ENCODE results near the gene HAPLN2.

HAPLN2 gene

DNA sequence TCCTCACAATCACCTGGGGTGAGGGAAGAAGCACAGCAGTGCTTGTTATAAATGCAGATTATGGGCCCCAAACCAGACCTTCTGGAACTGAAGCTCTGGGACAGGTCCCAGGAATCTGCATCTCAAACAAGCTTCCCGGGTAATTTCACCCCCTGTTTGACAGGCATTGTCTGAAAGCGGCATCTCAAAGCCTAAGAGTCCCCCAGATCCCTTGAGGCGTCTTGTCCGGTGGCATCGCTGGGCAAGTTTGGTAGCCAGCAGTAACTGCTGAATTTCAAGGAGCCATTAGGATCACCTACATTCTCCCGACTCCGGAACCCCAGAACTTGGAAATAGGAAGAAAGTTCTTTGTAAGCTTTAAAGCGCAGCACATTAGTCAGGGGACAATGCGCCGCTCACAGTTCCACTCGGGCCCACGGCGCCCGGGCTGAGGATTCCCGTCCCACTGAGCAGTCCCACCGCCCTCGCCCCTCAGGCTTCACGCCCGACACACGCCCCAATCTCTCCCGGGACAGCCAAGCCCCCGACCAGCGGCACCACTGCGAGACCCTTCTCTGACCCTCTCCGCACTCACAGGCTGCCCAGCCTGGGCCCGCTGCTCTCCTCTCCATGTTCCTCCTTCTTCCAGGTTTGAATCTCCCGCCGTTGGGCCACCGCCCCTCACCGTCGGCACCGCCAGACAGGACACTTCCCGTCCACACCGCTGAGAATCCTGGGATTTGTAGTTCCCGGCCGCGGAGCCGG lies 47.1 kb upstream of the HAPLN2 start, which contains the start of gene IQGAP3 (continued):
- TF ChIP-seq, protein P1, sequence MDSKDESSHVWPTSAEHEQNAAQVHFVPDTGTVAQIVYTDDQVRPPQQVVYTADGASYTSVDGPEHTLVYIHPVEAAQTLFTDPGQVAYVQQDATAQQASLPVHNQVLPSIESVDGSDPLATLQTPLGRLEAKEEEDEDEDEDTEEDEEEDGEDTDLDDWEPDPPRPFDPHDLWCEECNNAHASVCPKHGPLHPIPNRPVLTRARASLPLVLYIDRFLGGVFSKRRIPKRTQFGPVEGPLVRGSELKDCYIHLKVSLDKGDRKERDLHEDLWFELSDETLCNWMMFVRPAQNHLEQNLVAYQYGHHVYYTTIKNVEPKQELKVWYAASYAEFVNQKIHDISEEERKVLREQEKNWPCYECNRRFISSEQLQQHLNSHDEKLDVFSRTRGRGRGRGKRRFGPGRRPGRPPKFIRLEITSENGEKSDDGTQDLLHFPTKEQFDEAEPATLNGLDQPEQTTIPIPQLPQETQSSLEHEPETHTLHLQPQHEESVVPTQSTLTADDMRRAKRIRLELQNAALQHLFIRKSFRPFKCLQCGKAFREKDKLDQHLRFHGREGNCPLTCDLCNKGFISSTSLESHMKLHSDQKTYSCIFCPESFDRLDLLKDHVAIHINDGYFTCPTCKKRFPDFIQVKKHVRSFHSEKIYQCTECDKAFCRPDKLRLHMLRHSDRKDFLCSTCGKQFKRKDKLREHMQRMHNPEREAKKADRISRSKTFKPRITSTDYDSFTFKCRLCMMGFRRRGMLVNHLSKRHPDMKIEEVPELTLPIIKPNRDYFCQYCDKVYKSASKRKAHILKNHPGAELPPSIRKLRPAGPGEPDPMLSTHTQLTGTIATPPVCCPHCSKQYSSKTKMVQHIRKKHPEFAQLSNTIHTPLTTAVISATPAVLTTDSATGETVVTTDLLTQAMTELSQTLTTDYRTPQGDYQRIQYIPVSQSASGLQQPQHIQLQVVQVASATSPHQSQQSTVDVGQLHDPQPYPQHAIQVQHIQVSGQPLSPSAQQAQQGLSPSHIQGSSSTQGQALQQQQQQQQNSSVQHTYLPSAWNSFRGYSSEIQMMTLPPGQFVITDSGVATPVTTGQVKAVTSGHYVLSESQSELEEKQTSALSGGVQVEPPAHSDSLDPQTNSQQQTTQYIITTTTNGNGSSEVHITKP (tag by site-specific recombination; IDR thresholded peaks at IDR 0.05), result peak; percentile 69
- no peak for TF ChIP-seq ZBTB49 (tag by site-specific recombination; IDR thresholded peaks at IDR 0.05; ENCODE audit: low read depth)
- TF ChIP-seq ZNF777 (tag by site-specific recombination; IDR thresholded peaks at IDR 0.05; ENCODE audit: borderline replicate concordance), result no peak
- no peak for TF ChIP-seq ZNF776 (tag by site-specific recombination; IDR thresholded peaks at IDR 0.05; ENCODE audit: borderline replicate concordance)
- no peak for TF ChIP-seq ZNF398 (tag by site-specific recombination; IDR thresholded peaks at IDR 0.05)
- TF ChIP-seq SETDB1 (IDR thresholded peaks at IDR 0.05; ENCODE audit: insufficient read length, low read length), result no peak
- TF ChIP-seq, protein P2, sequence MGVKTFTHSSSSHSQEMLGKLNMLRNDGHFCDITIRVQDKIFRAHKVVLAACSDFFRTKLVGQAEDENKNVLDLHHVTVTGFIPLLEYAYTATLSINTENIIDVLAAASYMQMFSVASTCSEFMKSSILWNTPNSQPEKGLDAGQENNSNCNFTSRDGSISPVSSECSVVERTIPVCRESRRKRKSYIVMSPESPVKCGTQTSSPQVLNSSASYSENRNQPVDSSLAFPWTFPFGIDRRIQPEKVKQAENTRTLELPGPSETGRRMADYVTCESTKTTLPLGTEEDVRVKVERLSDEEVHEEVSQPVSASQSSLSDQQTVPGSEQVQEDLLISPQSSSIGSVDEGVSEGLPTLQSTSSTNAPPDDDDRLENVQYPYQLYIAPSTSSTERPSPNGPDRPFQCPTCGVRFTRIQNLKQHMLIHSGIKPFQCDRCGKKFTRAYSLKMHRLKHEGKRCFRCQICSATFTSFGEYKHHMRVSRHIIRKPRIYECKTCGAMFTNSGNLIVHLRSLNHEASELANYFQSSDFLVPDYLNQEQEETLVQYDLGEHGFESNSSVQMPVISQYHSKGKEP (tag by site-specific recombination; IDR thresholded peaks at IDR 0.05), result no peak
- no peak for TF ChIP-seq ZNF311 (tag by site-specific recombination; IDR thresholded peaks at IDR 0.05; ENCODE audit: borderline replicate concordance)
- TF ChIP-seq ZNF341 (tag by site-specific recombination; IDR thresholded peaks at IDR 0.05; ENCODE audit: low read depth), result peak; percentile 90
- no peak for TF ChIP-seq ZNF658 (tag by site-specific recombination; IDR thresholded peaks at IDR 0.05)
- TF ChIP-seq ZNF211 (tag by site-specific recombination; IDR thresholded peaks at IDR 0.05; ENCODE audit: low read depth), result no peak
- TF ChIP-seq, protein P3, sequence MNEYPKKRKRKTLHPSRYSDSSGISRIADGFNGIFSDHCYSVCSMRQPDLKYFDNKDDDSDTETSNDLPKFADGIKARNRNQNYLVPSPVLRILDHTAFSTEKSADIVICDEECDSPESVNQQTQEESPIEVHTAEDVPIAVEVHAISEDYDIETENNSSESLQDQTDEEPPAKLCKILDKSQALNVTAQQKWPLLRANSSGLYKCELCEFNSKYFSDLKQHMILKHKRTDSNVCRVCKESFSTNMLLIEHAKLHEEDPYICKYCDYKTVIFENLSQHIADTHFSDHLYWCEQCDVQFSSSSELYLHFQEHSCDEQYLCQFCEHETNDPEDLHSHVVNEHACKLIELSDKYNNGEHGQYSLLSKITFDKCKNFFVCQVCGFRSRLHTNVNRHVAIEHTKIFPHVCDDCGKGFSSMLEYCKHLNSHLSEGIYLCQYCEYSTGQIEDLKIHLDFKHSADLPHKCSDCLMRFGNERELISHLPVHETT (tag by site-specific recombination; IDR thresholded peaks at IDR 0.05), result peak; percentile 62; the same call in 1 of the 2 replicates
- no peak for TF ChIP-seq BCL11A (tag by site-specific recombination; IDR thresholded peaks at IDR 0.05; ENCODE audit: low read depth)
- TF ChIP-seq, protein P4, sequence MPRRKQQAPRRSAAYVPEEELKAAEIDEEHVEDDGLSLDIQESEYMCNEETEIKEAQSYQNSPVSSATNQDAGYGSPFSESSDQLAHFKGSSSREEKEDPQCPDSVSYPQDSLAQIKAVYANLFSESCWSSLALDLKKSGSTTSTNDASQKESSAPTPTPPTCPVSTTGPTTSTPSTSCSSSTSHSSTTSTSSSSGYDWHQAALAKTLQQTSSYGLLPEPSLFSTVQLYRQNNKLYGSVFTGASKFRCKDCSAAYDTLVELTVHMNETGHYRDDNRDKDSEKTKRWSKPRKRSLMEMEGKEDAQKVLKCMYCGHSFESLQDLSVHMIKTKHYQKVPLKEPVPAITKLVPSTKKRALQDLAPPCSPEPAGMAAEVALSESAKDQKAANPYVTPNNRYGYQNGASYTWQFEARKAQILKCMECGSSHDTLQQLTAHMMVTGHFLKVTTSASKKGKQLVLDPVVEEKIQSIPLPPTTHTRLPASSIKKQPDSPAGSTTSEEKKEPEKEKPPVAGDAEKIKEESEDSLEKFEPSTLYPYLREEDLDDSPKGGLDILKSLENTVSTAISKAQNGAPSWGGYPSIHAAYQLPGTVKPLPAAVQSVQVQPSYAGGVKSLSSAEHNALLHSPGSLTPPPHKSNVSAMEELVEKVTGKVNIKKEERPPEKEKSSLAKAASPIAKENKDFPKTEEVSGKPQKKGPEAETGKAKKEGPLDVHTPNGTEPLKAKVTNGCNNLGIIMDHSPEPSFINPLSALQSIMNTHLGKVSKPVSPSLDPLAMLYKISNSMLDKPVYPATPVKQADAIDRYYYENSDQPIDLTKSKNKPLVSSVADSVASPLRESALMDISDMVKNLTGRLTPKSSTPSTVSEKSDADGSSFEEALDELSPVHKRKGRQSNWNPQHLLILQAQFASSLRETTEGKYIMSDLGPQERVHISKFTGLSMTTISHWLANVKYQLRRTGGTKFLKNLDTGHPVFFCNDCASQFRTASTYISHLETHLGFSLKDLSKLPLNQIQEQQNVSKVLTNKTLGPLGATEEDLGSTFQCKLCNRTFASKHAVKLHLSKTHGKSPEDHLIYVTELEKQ (tag by site-specific recombination; IDR thresholded peaks at IDR 0.05; ENCODE audit: borderline replicate concordance), result no peak
- TF ChIP-seq, protein P5, sequence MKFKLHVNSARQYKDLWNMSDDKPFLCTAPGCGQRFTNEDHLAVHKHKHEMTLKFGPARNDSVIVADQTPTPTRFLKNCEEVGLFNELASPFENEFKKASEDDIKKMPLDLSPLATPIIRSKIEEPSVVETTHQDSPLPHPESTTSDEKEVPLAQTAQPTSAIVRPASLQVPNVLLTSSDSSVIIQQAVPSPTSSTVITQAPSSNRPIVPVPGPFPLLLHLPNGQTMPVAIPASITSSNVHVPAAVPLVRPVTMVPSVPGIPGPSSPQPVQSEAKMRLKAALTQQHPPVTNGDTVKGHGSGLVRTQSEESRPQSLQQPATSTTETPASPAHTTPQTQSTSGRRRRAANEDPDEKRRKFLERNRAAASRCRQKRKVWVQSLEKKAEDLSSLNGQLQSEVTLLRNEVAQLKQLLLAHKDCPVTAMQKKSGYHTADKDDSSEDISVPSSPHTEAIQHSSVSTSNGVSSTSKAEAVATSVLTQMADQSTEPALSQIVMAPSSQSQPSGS (tag by site-specific recombination; IDR thresholded peaks at IDR 0.05; ENCODE audit: low read depth), result no peak
- TF ChIP-seq, protein P6, sequence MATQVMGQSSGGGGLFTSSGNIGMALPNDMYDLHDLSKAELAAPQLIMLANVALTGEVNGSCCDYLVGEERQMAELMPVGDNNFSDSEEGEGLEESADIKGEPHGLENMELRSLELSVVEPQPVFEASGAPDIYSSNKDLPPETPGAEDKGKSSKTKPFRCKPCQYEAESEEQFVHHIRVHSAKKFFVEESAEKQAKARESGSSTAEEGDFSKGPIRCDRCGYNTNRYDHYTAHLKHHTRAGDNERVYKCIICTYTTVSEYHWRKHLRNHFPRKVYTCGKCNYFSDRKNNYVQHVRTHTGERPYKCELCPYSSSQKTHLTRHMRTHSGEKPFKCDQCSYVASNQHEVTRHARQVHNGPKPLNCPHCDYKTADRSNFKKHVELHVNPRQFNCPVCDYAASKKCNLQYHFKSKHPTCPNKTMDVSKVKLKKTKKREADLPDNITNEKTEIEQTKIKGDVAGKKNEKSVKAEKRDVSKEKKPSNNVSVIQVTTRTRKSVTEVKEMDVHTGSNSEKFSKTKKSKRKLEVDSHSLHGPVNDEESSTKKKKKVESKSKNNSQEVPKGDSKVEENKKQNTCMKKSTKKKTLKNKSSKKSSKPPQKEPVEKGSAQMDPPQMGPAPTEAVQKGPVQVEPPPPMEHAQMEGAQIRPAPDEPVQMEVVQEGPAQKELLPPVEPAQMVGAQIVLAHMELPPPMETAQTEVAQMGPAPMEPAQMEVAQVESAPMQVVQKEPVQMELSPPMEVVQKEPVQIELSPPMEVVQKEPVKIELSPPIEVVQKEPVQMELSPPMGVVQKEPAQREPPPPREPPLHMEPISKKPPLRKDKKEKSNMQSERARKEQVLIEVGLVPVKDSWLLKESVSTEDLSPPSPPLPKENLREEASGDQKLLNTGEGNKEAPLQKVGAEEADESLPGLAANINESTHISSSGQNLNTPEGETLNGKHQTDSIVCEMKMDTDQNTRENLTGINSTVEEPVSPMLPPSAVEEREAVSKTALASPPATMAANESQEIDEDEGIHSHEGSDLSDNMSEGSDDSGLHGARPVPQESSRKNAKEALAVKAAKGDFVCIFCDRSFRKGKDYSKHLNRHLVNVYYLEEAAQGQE (tag by site-specific recombination; IDR thresholded peaks at IDR 0.05), result peak; percentile 48; the same call in 1 of the 2 replicates
- TF ChIP-seq ZNF585B (tag by site-specific recombination; IDR thresholded peaks at IDR 0.05), result no peak
